ENCODE data around the gene INTS13. TPM values are rescaled to one million over a fixed set of nuclear protein-coding genes. Genes with fewer than 3 reads are reported as not detected.

The INTS13 gene
- total and polyA plus RNA-seq, 2 donors (not counting 3 experiments of a cell fraction or from before 2014, with no cell fraction given): 8.7 to 35.9 TPM

- Histone ChIP-seq H3K79me2 (ENCODE audit: control insufficient read depth, insufficient read depth, low read length) (peaks cover 68% of the 10 kb centered on the region), H3K4me3 (replicated peaks in 1 of 3; ENCODE audit: insufficient read depth in 1 of 3, low read depth in 1 of 3, low read length in 3 of 3) (peak overlapping the region in 1 of 3 experiments; percentile 94), H3K9ac (replicated peaks; ENCODE audit: extremely low read depth, insufficient read depth, low read length) (peak overlapping the region; percentile 13), H2AFZ (ENCODE audit: low read depth, low read length) (no peak overlapping the region), H3K27ac (ENCODE audit: insufficient read depth, low read depth, low read length) (no peak overlapping the region), H3K4me2 (ENCODE audit: insufficient read depth, low read length) (peak overlapping the region; percentile 96), H3K36me3 (ENCODE audit: control insufficient read depth in 2 of 2, extremely low read depth in 1 of 2, insufficient read depth in 2 of 2, low read length in 2 of 2) (peaks cover 2 to 4% of the 10 kb centered on the region in 2 experiments), H3K27me3 (ENCODE audit: control insufficient read depth in 2 of 2, insufficient read depth in 2 of 2, low read length in 2 of 2) (no peaks in the 10 kb centered on the region), H3K9me3 (replicated peaks; ENCODE audit: control insufficient read depth, insufficient read depth, low read length) (no peaks in the 10 kb centered on the region), H3K9me1 (replicated peaks; ENCODE audit: control insufficient read depth, extremely low read depth, insufficient read depth, low read length) (no peaks in the 10 kb centered on the region), H3K4me1 (ENCODE audit: control insufficient read depth, extremely low read depth, insufficient read depth, low read length) (peaks cover 33% of the 10 kb centered on the region), H4K20me1 (replicated peaks; ENCODE audit: control insufficient read depth, extremely low read depth, insufficient read depth, low read length) (no peaks in the 10 kb centered on the region)
- TF ChIP-seq POLR2AphosphoS5 (IDR thresholded peaks at IDR 0.05; ENCODE audit: insufficient read depth, low read depth, low read length) (no peak), GATA2 (IDR thresholded peaks at IDR 0.05; ENCODE audit: insufficient read depth, insufficient read length, low read depth, low read length) (no peak), CTCF (IDR thresholded peaks at IDR 0.05; ENCODE audit: extremely low read depth in 1 of 2, insufficient read depth in 1 of 2, low read depth in 1 of 2, low read length in 2 of 2) (no peak), JUN (IDR thresholded peaks at IDR 0.05; ENCODE audit: borderline replicate concordance, insufficient read depth, insufficient read length, low read depth) (no peak), MYC (IDR thresholded peaks at IDR 0.05; ENCODE audit: low read depth, low read length) (no peak), FOS (IDR thresholded peaks at IDR 0.05; ENCODE audit: borderline replicate concordance, insufficient read depth, low read length) (no peak), MAX (IDR thresholded peaks at IDR 0.05; ENCODE audit: insufficient read depth, insufficient read length) (no peak), EZH2 (IDR thresholded peaks at IDR 0.05; ENCODE audit: borderline replicate concordance, low read depth, low read length, severe bottlenecking) (no peak)
- ChIA-PET POLR2A (no interaction called here), CTCF (interaction anchor here (0.9 to 1.0 kb wide), 2 partner anchors 51 to 78 kb away, joined by 3 to 4 read pairs; partner anchors contain the start of gene TM7SF3)
- dilution Hi-C loops (cut with MboI; ENCODE audit: extremely low pct_ligation_motif_present, low sequenced_read_pairs): no loop called here
- BruUV-seq (replicated peaks): no TSS peak
- intact Hi-C loops (cut with micrococcal nuclease): loop anchor here (5.0 to 10.0 kb wide), 2 partner anchors 359 to 766 kb away; no protein-coding TSS in a partner anchor
- FAIRE-seq (no peak), DNase-seq (ENCODE audit: low read depth, low spot score) (peak; percentile 9)
Measured at GRCh38 chr12:26935636-26936378, 2.0 kb downstream of the INTS13 start.

All from endothelial cell of umbilical vein (primary cell).